ENCODE measurements around the gene GREM2.

- TF ChIP-seq POLR2A (IDR thresholded peaks at IDR 0.05) (no peak), CTCF (IDR thresholded peaks at IDR 0.05) (no peak)
Measured at GRCh38 chr1:240644732-240645131, 32.8 kb upstream of the GREM2 start.

Data from upper lobe of left lung (tissue), 4 donors.